ENCODE data around the gene CCDC141. TPM values are rescaled to one million over a fixed set of nuclear protein-coding genes. Genes with fewer than 3 reads are reported as not detected.

Gene CCDC141
- total RNA-seq, 2 experiments from 2014 or later = 30.6 to 31.5 TPM

DNA sequence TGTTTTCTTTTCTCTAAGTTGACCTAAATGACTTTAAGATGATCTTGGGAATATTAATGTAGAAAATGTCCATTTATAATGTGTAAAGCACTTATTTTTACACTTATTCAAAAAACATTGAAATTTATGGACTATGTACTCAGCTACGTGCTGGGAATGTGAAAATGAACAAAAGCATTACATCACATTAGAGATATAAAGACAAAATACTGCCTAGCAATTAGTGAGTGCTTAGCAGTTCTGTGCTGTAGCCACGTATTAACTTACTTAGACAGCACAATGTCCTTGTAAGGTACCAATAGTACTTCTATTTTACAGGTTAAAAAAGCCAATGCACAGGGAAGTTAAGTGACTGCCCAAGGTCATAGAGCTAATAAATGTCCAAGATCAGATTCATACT, 138.9 kb downstream of the CCDC141 start:
- no peaks in the 10 kb centered on the region for H3K36me3 ChIP-seq (ENCODE audit: insufficient read depth, low read length)
- H3K27ac ChIP-seq (ENCODE audit: low read depth in 1 of 2, low read length in 2 of 2) = no peak overlapping the region
- H3K27me3 ChIP-seq (ENCODE audit: control insufficient read depth in 1 of 2, insufficient read depth in 2 of 2, low read length in 2 of 2) = no peaks in the 10 kb centered on the region
- no peaks in the 10 kb centered on the region for H3K27me3 Mint-ChIP-seq
- DNase-seq (no peak), ATAC-seq (ENCODE audit: poor library complexity) (no peak)
- ChIA-PET POLR2A (no interaction called here), CTCF (no interaction called here)
- no peaks in the 10 kb centered on the region for H3K4me1 ChIP-seq (ENCODE audit: insufficient read depth, low read length)
- H3K4me1 Mint-ChIP-seq (ENCODE audit: low read depth) = peaks cover 5% of the 10 kb centered on the region
- H3K9me3 ChIP-seq (ENCODE audit: control insufficient read depth in 1 of 2, insufficient read depth in 1 of 2, low read length in 2 of 2) = no peaks in the 10 kb centered on the region
- H3K27ac Mint-ChIP-seq = no peak overlapping the region
- TF ChIP-seq, protein P1, sequence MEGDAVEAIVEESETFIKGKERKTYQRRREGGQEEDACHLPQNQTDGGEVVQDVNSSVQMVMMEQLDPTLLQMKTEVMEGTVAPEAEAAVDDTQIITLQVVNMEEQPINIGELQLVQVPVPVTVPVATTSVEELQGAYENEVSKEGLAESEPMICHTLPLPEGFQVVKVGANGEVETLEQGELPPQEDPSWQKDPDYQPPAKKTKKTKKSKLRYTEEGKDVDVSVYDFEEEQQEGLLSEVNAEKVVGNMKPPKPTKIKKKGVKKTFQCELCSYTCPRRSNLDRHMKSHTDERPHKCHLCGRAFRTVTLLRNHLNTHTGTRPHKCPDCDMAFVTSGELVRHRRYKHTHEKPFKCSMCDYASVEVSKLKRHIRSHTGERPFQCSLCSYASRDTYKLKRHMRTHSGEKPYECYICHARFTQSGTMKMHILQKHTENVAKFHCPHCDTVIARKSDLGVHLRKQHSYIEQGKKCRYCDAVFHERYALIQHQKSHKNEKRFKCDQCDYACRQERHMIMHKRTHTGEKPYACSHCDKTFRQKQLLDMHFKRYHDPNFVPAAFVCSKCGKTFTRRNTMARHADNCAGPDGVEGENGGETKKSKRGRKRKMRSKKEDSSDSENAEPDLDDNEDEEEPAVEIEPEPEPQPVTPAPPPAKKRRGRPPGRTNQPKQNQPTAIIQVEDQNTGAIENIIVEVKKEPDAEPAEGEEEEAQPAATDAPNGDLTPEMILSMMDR (IDR thresholded peaks at IDR 0.05) = no peak
- intact Hi-C loops (cut with DNase I, micrococcal nuclease) = loop anchor here in 1 of 2 experiments (10.0 kb wide), 1 partner anchor 146 kb away; no protein-coding TSS in a partner anchor
- H3K9me3 Mint-ChIP-seq = no peaks in the 10 kb centered on the region
- no peak overlapping the region for H3K4me3 Mint-ChIP-seq
- no peak overlapping the region for H3K4me3 ChIP-seq (ENCODE audit: low read length)
- peaks cover 12% of the 10 kb centered on the region for H3K36me3 Mint-ChIP-seq (ENCODE audit: low read depth)

DNA sequence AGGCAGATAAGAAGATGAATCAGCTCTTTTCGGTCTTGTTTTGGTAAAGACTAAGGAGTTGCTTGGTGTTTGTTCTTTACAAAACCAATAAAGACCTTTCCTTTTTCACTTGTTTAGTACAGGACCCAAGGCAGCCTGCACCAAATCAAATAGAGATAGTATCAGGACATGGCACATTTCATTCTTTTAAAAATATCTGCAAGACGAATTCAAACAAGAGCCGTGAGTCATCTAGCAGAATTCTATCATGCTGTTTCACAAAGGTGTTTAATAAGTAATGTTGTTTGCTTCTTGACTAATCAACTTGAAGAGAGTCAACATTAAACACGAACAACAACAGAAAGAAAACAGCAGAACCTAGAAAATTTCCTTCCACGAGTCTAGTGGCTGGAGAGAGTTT, 139.9 kb downstream of the CCDC141 start:
- Histone ChIP-seq H3K4me1 (ENCODE audit: insufficient read depth, low read length) (no peaks in the 10 kb centered on the region), H3K36me3 (ENCODE audit: insufficient read depth, low read length) (no peaks in the 10 kb centered on the region), H3K27me3 (ENCODE audit: control insufficient read depth in 1 of 2, insufficient read depth in 2 of 2, low read length in 2 of 2) (no peaks in the 10 kb centered on the region), H3K27ac (ENCODE audit: low read depth in 1 of 2, low read length in 2 of 2) (no peak overlapping the region), H3K9me3 (ENCODE audit: control insufficient read depth in 1 of 2, insufficient read depth in 1 of 2, low read length in 2 of 2) (no peaks in the 10 kb centered on the region), H3K4me3 (ENCODE audit: low read length) (no peak overlapping the region)
- H3K27ac Mint-ChIP-seq = no peak overlapping the region
- TF ChIP-seq, protein P1 (IDR thresholded peaks at IDR 0.05) = no peak
- H3K4me3 Mint-ChIP-seq = no peak overlapping the region
- H3K4me1 Mint-ChIP-seq (ENCODE audit: low read depth) = peaks cover 5% of the 10 kb centered on the region
- no peak for ATAC-seq (ENCODE audit: poor library complexity)
- peaks cover 21% of the 10 kb centered on the region for H3K36me3 Mint-ChIP-seq (ENCODE audit: low read depth)
- DNase-seq = no peak
- POLR2A ChIA-PET = no interaction called here
- CTCF ChIA-PET = no interaction called here
- H3K9me3 Mint-ChIP-seq = no peaks in the 10 kb centered on the region
- no peaks in the 10 kb centered on the region for H3K27me3 Mint-ChIP-seq
- intact Hi-C loops (cut with DNase I, micrococcal nuclease) = loop anchor here in 1 of 2 experiments (10.0 kb wide), 1 partner anchor 145 kb away; no protein-coding TSS in a partner anchor

- H3K27ac Mint-ChIP-seq = no peak overlapping the region
- H3K27ac ChIP-seq (ENCODE audit: low read depth in 1 of 2, low read length in 2 of 2) = no peak overlapping the region
- H3K27me3 Mint-ChIP-seq = no peaks in the 10 kb centered on the region
- no peaks in the 10 kb centered on the region for H3K36me3 ChIP-seq (ENCODE audit: insufficient read depth, low read length)
- POLR2A ChIA-PET = no interaction called here
- intact Hi-C loops (cut with DNase I, micrococcal nuclease) = no loop called here
- H3K4me1 Mint-ChIP-seq (ENCODE audit: low read depth) = peaks cover 5% of the 10 kb centered on the region
- TF ChIP-seq, protein P1 (IDR thresholded peaks at IDR 0.05) = no peak
- H3K27me3 ChIP-seq (ENCODE audit: control insufficient read depth in 1 of 2, insufficient read depth in 2 of 2, low read length in 2 of 2) = no peaks in the 10 kb centered on the region
- no peak overlapping the region for H3K4me3 ChIP-seq (ENCODE audit: low read length)
- H3K4me1 ChIP-seq (ENCODE audit: insufficient read depth, low read length) = no peaks in the 10 kb centered on the region
- no peaks in the 10 kb centered on the region for H3K9me3 ChIP-seq (ENCODE audit: control insufficient read depth in 1 of 2, insufficient read depth in 1 of 2, low read length in 2 of 2)
- no peak for DNase-seq
- H3K4me3 Mint-ChIP-seq = no peak overlapping the region
- CTCF ChIA-PET = no interaction called here
- H3K9me3 Mint-ChIP-seq = no peaks in the 10 kb centered on the region
- ATAC-seq (ENCODE audit: poor library complexity) = no peak
- H3K36me3 Mint-ChIP-seq (ENCODE audit: low read depth) = peaks cover 26% of the 10 kb centered on the region
Observed at GRCh38 chr2:178909507-178909906, 140.4 kb downstream of the CCDC141 start.
